A549 (cell line): ENCODE measurements around the gene ZSCAN12.

Source experiments
- CHD2 ChIP-seq: fragments of 150-350 bp; IDR thresholded peaks from 2 replicates; pipeline ENCODE4 v1.6.1; 2014; ENCODE audit warnings: low read length; ENCODE audit not compliant: partially characterized antibody
- EHMT2 ChIP-seq: fragments of 200-600 bp; sonication (generic); IDR thresholded peaks from 2 replicates; pipeline ENCODE4 v1.6.1; 2016; ENCODE audit warnings: antibody characterized with exemption, low read depth, mild to moderate bottlenecking, moderate library complexity
- KDM1A ChIP-seq: fragments of 200-600 bp; sonication (generic); IDR thresholded peaks from 2 replicates; pipeline ENCODE4 v1.6.1; 2016; ENCODE audit warnings: low read depth, mild to moderate bottlenecking
- POLR2A ChIP-seq: IDR thresholded peaks from 2 replicates; pipeline ENCODE4 v1.6.1; 2012; ENCODE audit warnings: mild to moderate bottlenecking, low read length
- RARB ChIP-seq: fragments of 250-450 bp; sonication (Bioruptor Pico); IDR thresholded peaks from 2 replicates; pipeline ENCODE4 v1.8.0; 2021; ENCODE audit warnings: mild to moderate bottlenecking, moderate library complexity
- ZFP36 ChIP-seq: fragments of 450-650 bp; IDR thresholded peaks from 2 replicates; pipeline ENCODE4 v1.6.1; 2014; ENCODE audit warnings: borderline replicate concordance; ENCODE audit not compliant: partially characterized antibody
- TF ChIP-seq, protein P1 (sequence below): fragments of >200 bp; sonication (Bioruptor Twin); formaldehyde crosslinking; IDR thresholded peaks from 3 replicates; pipeline ENCODE4 v1.5.1; 2016
- TF ChIP-seq, protein P2 (sequence below): fragments of 250-450 bp; sonication (Bioruptor Pico); IDR thresholded peaks from 2 replicates; pipeline ENCODE4 v1.5.0; 2021; ENCODE audit warnings: mild to moderate bottlenecking, moderate library complexity, borderline replicate concordance
- TF ChIP-seq, protein P3 (sequence below): IDR thresholded peaks from 2 replicates; pipeline ENCODE4 v1.6.1; 2012
- TF ChIP-seq, protein P4 (sequence below): fragments of 150-350 bp; IDR thresholded peaks from 2 replicates; pipeline ENCODE4 v1.6.1; 2014; ENCODE audit warnings: low read depth, mild to moderate bottlenecking, low read length

DNA sequence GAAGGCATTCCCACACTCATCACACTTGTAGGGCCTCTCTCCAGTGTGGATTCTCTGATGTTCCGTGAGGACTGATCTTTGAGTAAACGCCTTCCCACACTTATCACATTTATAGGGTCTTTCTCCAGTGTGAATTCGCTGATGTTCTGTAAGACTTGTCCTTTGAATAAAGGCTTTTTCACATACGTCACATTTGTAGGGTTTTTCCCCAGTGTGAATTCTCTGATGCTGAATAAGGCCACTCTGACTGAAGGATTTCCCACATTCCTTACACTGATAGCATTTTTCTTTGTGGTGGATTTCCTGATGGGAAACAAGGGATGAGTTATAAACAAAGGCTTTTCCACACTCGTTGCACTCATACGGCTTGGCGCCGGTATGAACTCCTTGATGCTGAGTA, 8.9 kb downstream of the ZSCAN12 start:
- TF ChIP-seq, protein P1, sequence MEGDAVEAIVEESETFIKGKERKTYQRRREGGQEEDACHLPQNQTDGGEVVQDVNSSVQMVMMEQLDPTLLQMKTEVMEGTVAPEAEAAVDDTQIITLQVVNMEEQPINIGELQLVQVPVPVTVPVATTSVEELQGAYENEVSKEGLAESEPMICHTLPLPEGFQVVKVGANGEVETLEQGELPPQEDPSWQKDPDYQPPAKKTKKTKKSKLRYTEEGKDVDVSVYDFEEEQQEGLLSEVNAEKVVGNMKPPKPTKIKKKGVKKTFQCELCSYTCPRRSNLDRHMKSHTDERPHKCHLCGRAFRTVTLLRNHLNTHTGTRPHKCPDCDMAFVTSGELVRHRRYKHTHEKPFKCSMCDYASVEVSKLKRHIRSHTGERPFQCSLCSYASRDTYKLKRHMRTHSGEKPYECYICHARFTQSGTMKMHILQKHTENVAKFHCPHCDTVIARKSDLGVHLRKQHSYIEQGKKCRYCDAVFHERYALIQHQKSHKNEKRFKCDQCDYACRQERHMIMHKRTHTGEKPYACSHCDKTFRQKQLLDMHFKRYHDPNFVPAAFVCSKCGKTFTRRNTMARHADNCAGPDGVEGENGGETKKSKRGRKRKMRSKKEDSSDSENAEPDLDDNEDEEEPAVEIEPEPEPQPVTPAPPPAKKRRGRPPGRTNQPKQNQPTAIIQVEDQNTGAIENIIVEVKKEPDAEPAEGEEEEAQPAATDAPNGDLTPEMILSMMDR = no peak
- no peak for TF ChIP-seq POLR2A
- no peak for TF ChIP-seq CHD2
- TF ChIP-seq, protein P2, sequence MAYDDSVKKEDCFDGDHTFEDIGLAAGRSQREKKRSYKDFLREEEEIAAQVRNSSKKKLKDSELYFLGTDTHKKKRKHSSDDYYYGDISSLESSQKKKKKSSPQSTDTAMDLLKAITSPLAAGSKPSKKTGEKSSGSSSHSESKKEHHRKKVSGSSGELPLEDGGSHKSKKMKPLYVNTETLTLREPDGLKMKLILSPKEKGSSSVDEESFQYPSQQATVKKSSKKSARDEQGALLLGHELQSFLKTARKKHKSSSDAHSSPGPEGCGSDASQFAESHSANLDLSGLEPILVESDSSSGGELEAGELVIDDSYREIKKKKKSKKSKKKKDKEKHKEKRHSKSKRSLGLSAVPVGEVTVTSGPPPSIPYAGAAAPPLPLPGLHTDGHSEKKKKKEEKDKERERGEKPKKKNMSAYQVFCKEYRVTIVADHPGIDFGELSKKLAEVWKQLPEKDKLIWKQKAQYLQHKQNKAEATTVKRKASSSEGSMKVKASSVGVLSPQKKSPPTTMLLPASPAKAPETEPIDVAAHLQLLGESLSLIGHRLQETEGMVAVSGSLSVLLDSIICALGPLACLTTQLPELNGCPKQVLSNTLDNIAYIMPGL (CRISPR knock-in tag) = no peak
- TF ChIP-seq EHMT2 = no peak
- TF ChIP-seq, protein P3, sequence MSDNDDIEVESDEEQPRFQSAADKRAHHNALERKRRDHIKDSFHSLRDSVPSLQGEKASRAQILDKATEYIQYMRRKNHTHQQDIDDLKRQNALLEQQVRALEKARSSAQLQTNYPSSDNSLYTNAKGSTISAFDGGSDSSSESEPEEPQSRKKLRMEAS = no peak
- TF ChIP-seq RARB (CRISPR knock-in tag) = no peak
- TF ChIP-seq, protein P4, sequence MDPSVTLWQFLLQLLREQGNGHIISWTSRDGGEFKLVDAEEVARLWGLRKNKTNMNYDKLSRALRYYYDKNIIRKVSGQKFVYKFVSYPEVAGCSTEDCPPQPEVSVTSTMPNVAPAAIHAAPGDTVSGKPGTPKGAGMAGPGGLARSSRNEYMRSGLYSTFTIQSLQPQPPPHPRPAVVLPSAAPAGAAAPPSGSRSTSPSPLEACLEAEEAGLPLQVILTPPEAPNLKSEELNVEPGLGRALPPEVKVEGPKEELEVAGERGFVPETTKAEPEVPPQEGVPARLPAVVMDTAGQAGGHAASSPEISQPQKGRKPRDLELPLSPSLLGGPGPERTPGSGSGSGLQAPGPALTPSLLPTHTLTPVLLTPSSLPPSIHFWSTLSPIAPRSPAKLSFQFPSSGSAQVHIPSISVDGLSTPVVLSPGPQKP = no peak
- no peak for TF ChIP-seq KDM1A
- TF ChIP-seq ZFP36 = no peak
